Neural crest cell (in vitro differentiated cells): ENCODE data around the gene FBRS. TPM values are rescaled to one million over a fixed set of nuclear protein-coding genes. Genes with fewer than 3 reads are reported as not detected.

Source experiments
- DNase-seq: peaks from one replicate; pipeline ENCODE4 v3.0.0; 2021; ENCODE audit warnings: low read depth, mixed read lengths, low spot score
- H3K27ac Mint-ChIP-seq: one replicate; pipeline ENCODE4 v1.8.0; 2021; ENCODE audit warnings: mild to moderate bottlenecking, mixed read lengths; ENCODE audit not compliant: unreplicated experiment
- H3K27me3 Mint-ChIP-seq: 2 replicates; pipeline ENCODE4 v1.8.0; 2021; ENCODE audit warnings: low read depth, mild to moderate bottlenecking, mixed read lengths
- H3K36me3 Mint-ChIP-seq: 2 replicates; pipeline ENCODE4 v1.8.0; 2021; ENCODE audit warnings: low read depth, mild to moderate bottlenecking, mixed read lengths
- H3K4me1 Mint-ChIP-seq: 2 replicates; pipeline ENCODE4 v1.8.0; 2021; ENCODE audit warnings: mixed read lengths
- H3K4me3 Mint-ChIP-seq: one replicate; pipeline ENCODE4 v1.8.0; 2021; ENCODE audit warnings: mild to moderate bottlenecking, mixed read lengths
- H3K9me3 Mint-ChIP-seq: 2 replicates; pipeline ENCODE4 v1.8.0; 2021; ENCODE audit warnings: mixed read lengths
- total RNA-seq: library from RNA; stranded (reverse); gene quantifications from 2 replicates; pipeline ENCODE4 v1.2.1, GENCODE V29; 2021
- TF ChIP-seq, protein P1 (sequence below): fragments of 200-600 bp; sonication (generic); conservative IDR thresholded peaks from 2 replicates; pipeline ENCODE4 v1.5.0; 2021; ENCODE audit warnings: antibody characterized with exemption, mild to moderate bottlenecking

Gene FBRS
- total RNA-seq, 1 donor from 2014 or later, result 67.1 TPM

DNA sequence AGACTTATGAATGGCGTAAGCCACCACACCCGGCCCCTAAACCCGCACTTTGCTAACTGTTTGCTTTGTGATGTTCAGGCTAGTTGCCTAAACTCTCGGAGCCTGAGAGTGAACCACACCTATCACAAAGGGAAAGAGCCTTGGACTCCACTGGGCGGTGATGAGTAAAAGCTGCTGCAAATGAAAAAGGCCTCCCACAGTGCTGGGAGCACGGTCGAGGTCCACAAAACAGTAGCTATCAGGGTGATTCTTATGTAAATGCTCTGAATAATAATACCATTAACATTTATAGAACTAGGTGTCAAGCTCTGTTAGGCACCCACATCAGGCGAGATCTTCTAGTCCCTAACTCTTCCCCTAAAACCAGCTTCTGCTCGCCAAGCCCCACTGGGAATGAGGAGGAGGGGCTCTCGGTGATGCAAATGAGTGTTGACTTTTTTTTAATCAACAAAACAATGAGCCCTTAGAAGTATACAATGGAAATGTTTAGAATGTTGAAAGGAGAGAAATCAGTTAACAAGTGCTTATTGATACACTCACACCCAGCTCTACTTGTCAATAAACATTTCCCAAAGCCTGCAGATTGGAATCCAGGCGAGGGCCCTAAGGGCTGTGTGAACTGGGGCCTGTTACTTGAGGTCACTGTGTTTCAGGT, 19.8 kb downstream of the FBRS start:
- no peaks in the 10 kb centered on the region for H3K36me3 Mint-ChIP-seq
- H3K27me3 Mint-ChIP-seq, result no peaks in the 10 kb centered on the region
- H3K4me1 Mint-ChIP-seq, result peaks cover 8% of the 10 kb centered on the region
- no peak for DNase-seq
- no peak overlapping the region for H3K4me3 Mint-ChIP-seq
- H3K27ac Mint-ChIP-seq, result no peak overlapping the region
- TF ChIP-seq, protein P1, sequence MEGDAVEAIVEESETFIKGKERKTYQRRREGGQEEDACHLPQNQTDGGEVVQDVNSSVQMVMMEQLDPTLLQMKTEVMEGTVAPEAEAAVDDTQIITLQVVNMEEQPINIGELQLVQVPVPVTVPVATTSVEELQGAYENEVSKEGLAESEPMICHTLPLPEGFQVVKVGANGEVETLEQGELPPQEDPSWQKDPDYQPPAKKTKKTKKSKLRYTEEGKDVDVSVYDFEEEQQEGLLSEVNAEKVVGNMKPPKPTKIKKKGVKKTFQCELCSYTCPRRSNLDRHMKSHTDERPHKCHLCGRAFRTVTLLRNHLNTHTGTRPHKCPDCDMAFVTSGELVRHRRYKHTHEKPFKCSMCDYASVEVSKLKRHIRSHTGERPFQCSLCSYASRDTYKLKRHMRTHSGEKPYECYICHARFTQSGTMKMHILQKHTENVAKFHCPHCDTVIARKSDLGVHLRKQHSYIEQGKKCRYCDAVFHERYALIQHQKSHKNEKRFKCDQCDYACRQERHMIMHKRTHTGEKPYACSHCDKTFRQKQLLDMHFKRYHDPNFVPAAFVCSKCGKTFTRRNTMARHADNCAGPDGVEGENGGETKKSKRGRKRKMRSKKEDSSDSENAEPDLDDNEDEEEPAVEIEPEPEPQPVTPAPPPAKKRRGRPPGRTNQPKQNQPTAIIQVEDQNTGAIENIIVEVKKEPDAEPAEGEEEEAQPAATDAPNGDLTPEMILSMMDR, result no peak
- no peaks in the 10 kb centered on the region for H3K9me3 Mint-ChIP-seq

DNA sequence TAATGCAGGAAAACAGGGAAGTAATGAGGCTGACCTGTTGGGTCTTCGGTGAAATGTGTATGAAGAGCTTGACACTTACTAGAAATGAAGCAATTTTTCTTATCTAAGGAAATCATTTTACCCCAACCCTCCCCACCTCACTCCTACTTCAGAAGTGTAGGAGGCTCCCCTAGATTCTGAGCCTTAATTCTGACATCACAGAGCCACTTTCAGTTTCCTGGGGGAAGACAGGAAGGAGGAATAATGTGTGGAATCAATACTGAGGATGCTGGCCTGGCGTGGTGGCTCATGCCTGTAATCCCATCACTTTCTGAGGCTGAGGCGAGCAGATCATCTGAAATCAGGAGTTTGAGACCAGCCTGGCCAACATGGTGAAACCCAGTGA, 20.3 kb downstream of the FBRS start:
- TF ChIP-seq, protein P1, result no peak
- DNase-seq, result no peak
- H3K4me3 Mint-ChIP-seq, result no peak overlapping the region
- no peak overlapping the region for H3K27ac Mint-ChIP-seq
- no peaks in the 10 kb centered on the region for H3K9me3 Mint-ChIP-seq
- H3K27me3 Mint-ChIP-seq, result no peaks in the 10 kb centered on the region
- H3K36me3 Mint-ChIP-seq, result no peaks in the 10 kb centered on the region
- H3K4me1 Mint-ChIP-seq, result peaks cover 8% of the 10 kb centered on the region

DNA sequence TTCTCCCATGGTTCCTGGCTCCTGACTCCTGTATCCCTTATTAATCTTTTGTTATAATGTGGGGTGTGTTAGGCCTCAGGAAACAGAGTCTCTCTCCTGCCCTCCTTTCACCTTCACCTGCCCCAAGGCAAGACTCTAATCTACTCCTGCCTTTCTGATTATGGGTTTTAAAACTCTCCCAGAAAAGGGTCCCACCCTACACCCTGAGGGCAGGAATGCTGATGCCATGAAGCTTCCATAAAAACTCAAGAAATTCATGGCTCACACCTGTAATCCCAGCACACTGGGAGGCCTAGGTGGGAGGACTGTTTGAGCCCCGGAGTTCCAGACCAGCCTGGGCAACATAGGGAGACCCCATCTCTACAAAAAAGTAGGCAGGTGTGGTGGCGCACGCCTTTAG, 22.1 kb downstream of the FBRS start:
- no peaks in the 10 kb centered on the region for H3K36me3 Mint-ChIP-seq
- H3K27ac Mint-ChIP-seq, result no peak overlapping the region
- TF ChIP-seq, protein P1, result no peak
- H3K4me1 Mint-ChIP-seq, result peaks cover 8% of the 10 kb centered on the region
- H3K27me3 Mint-ChIP-seq, result no peaks in the 10 kb centered on the region
- H3K9me3 Mint-ChIP-seq, result no peaks in the 10 kb centered on the region
- DNase-seq, result no peak
- no peak overlapping the region for H3K4me3 Mint-ChIP-seq

DNA sequence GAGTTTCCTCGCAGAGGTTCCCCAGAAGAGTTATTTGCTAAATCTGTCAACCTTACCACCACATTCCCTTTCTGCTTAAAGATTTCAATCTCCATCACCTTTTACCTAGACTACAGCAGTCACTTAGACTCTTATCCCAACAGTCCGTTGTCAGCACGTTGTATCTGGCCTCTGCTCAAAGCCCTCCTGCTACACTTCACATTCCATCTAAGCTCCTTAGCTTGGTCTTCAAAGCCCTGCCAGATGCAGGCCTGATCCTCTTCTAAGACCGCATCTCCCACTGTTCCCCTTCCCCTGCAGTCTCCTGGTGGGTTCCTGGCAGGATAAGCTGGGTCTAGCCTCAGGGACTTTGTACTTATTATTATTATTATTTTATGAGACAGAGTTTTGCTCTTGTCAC, 30.5 kb downstream of the FBRS start:
- Mint-ChIP-seq H3K4me3 (no peak overlapping the region), H3K36me3 (no peaks in the 10 kb centered on the region), H3K4me1 (peaks cover 5% of the 10 kb centered on the region), H3K27me3 (peaks cover 15% of the 10 kb centered on the region), H3K27ac (no peak overlapping the region), H3K9me3 (no peaks in the 10 kb centered on the region)
- no peak for DNase-seq
- TF ChIP-seq, protein P1, result no peak

DNA sequence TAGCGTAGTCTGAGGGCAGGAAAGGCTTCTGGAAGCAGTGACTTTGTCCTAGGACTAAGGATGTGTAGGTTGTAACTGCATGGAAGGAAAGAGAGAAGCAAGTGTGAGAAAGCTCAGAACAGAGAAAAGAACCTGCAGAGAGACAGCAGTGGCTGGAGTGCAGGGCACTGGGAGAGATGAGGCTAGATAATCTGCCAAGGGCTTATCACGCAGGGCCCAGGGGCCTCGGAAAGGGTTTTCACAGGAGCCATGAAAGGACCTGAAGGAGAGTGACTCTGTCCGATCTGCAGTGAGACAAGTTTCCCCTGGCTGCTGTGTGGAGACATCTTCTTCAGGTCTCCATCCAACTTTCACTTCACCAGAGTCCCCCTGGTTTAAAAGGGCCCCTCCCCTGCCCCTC, 33.7 kb downstream of the FBRS start:
- H3K4me3 Mint-ChIP-seq, result no peak overlapping the region
- H3K9me3 Mint-ChIP-seq, result no peaks in the 10 kb centered on the region
- no peak overlapping the region for H3K27ac Mint-ChIP-seq
- no peak for DNase-seq
- H3K4me1 Mint-ChIP-seq, result peaks cover 13% of the 10 kb centered on the region
- TF ChIP-seq, protein P1, result no peak
- H3K36me3 Mint-ChIP-seq, result no peaks in the 10 kb centered on the region
- H3K27me3 Mint-ChIP-seq, result peaks cover 15% of the 10 kb centered on the region
